ENCODE measurements around the gene MXRA8. TPM values are rescaled to one million over a fixed set of nuclear protein-coding genes. Genes with fewer than 3 reads are reported as not detected.

Gene MXRA8
- total RNA-seq, 1 experiment from 2014 or later: 5.0 TPM

GRCh38 chr1:1336931-1337792 lies 21.2 kb downstream of the MXRA8 start:
- no peak for DNase-seq
- BruUV-seq (replicated peaks): no TSS peak
- no peak for TF ChIP-seq CTCF (IDR thresholded peaks at IDR 0.05; ENCODE audit: insufficient read depth in 1 of 2, low read depth in 1 of 2, low read length in 1 of 2, severe bottlenecking in 1 of 2, unreplicated experiment in 1 of 2)
- no peak overlapping the region for H3K27ac Mint-ChIP-seq (ENCODE audit: unreplicated experiment)
- POLR2A ChIA-PET: no interaction called here
- no peak overlapping the region for H3K4me3 Mint-ChIP-seq (ENCODE audit: unreplicated experiment)
- H3K9me3 Mint-ChIP-seq (ENCODE audit: unreplicated experiment): no peaks in the 10 kb centered on the region
- intact Hi-C loops (cut with micrococcal nuclease; ENCODE audit: unreplicated experiment): no loop called here
- no peaks in the 10 kb centered on the region; the same call in 1 of the 2 replicates for H3K36me3 ChIP-seq (ENCODE audit: control insufficient read depth, insufficient read depth, low read length)
- H3K4me1 ChIP-seq: no peaks in the 10 kb centered on the region
- H3K4me3 ChIP-seq (ENCODE audit: low read depth, low read length): no peak overlapping the region
- no peaks in the 10 kb centered on the region for H3K9me3 ChIP-seq
- H3K36me3 Mint-ChIP-seq (ENCODE audit: insufficient read depth, unreplicated experiment): peaks cover 43% of the 10 kb centered on the region
- CTCF ChIA-PET: no interaction called here
- H3K4me1 Mint-ChIP-seq (ENCODE audit: low read depth, unreplicated experiment): no peaks in the 10 kb centered on the region
- H3K27me3 ChIP-seq (replicated peaks; ENCODE audit: control insufficient read depth, insufficient read depth, low read length): no peaks in the 10 kb centered on the region
- H3K27me3 Mint-ChIP-seq (ENCODE audit: insufficient read depth, unreplicated experiment): no peaks in the 10 kb centered on the region

- no peak overlapping the region for H3K27ac Mint-ChIP-seq (ENCODE audit: unreplicated experiment)
- H3K27me3 Mint-ChIP-seq (ENCODE audit: insufficient read depth, unreplicated experiment): no peaks in the 10 kb centered on the region
- no peaks in the 10 kb centered on the region for H3K4me1 Mint-ChIP-seq (ENCODE audit: low read depth, unreplicated experiment)
Measured at GRCh38 chr1:1336446-1336845, 21.9 kb downstream of the MXRA8 start.

GRCh38 chr1:1335792-1336248 lies 22.5 kb downstream of the MXRA8 start:
- H3K36me3 ChIP-seq (ENCODE audit: control insufficient read depth, insufficient read depth, low read length): no peaks in the 10 kb centered on the region
- Mint-ChIP-seq H3K27me3 (ENCODE audit: insufficient read depth, unreplicated experiment) (no peaks in the 10 kb centered on the region), H3K4me1 (ENCODE audit: low read depth, unreplicated experiment) (no peaks in the 10 kb centered on the region), H3K9me3 (ENCODE audit: unreplicated experiment) (no peaks in the 10 kb centered on the region), H3K27ac (ENCODE audit: unreplicated experiment) (no peak overlapping the region), H3K36me3 (ENCODE audit: insufficient read depth, unreplicated experiment) (peaks cover 49% of the 10 kb centered on the region), H3K4me3 (ENCODE audit: unreplicated experiment) (no peak overlapping the region)
- no peak overlapping the region for H3K4me3 ChIP-seq (ENCODE audit: low read depth, low read length)
- no peak for DNase-seq
- intact Hi-C loops (cut with micrococcal nuclease; ENCODE audit: unreplicated experiment): no loop called here
- no peaks in the 10 kb centered on the region for H3K27me3 ChIP-seq (replicated peaks; ENCODE audit: control insufficient read depth, insufficient read depth, low read length)
- H3K9me3 ChIP-seq: no peaks in the 10 kb centered on the region
- no TSS peak for BruUV-seq (replicated peaks)
- H3K4me1 ChIP-seq: no peaks in the 10 kb centered on the region
- ChIA-PET POLR2A (no interaction called here), CTCF (no interaction called here)
- no peak for TF ChIP-seq CTCF (IDR thresholded peaks at IDR 0.05; ENCODE audit: insufficient read depth in 1 of 2, low read depth in 1 of 2, low read length in 1 of 2, severe bottlenecking in 1 of 2, unreplicated experiment in 1 of 2)

More at GRCh38 chr1:1336446-1336845, 21.9 kb downstream of the MXRA8 start:
- ChIA-PET CTCF (no interaction called here), POLR2A (no interaction called here)
- no peak for TF ChIP-seq CTCF (IDR thresholded peaks at IDR 0.05; ENCODE audit: insufficient read depth in 1 of 2, low read depth in 1 of 2, low read length in 1 of 2, severe bottlenecking in 1 of 2, unreplicated experiment in 1 of 2)
- no peak for DNase-seq
- H3K4me3 Mint-ChIP-seq (ENCODE audit: unreplicated experiment): no peak overlapping the region
- no peak overlapping the region for H3K4me3 ChIP-seq (ENCODE audit: low read depth, low read length)
- H3K9me3 Mint-ChIP-seq (ENCODE audit: unreplicated experiment): no peaks in the 10 kb centered on the region
- intact Hi-C loops (cut with micrococcal nuclease; ENCODE audit: unreplicated experiment): no loop called here
- no TSS peak for BruUV-seq (replicated peaks)
- H3K36me3 ChIP-seq (ENCODE audit: control insufficient read depth, insufficient read depth, low read length): no peaks in the 10 kb centered on the region; the same call in 1 of the 2 replicates
- H3K27me3 ChIP-seq (replicated peaks; ENCODE audit: control insufficient read depth, insufficient read depth, low read length): no peaks in the 10 kb centered on the region
- no peaks in the 10 kb centered on the region for H3K9me3 ChIP-seq
- peaks cover 49% of the 10 kb centered on the region for H3K36me3 Mint-ChIP-seq (ENCODE audit: insufficient read depth, unreplicated experiment)
- no peaks in the 10 kb centered on the region for H3K4me1 ChIP-seq
